ENCODE results near the gene PSMG4. TPM values are rescaled to one million over a fixed set of nuclear protein-coding genes. Genes with fewer than 3 reads are reported as not detected.

PSMG4 gene
- total RNA-seq, 4 donors from 2014 or later, result 10.1 to 22.7 (median 16.7) TPM

GRCh38 chr6:3267162-3267561, 8.4 kb downstream of the PSMG4 start:
- Histone ChIP-seq H3K36me3 (peaks cover 0 to 3% (median 2%) of the 10 kb centered on the region in 4 donors), H3K4me3 (no peak overlapping the region), H3K9me3 (no peaks in the 10 kb centered on the region), H3K4me1 (peaks cover 0 to 7% (median 3%) of the 10 kb centered on the region in 4 donors), H3K27me3 (no peaks in the 10 kb centered on the region), H3K27ac (peak overlapping the region in 1 of 4 donors; percentile 3)
- 64 to 83% methylated on average over 2 to 5 of the region's 5 CpGs for WGBS, 2 donors (ENCODE audit: low coverage in 1 of 2)
- in situ Hi-C loops (cut with MboI; ENCODE audit: low pct_ligation_motif_present in 1 of 4, low pct_unique_long_range_greater_than_20kb in 1 of 4, low sequenced_read_pairs in 3 of 4), result no loop called here
- DNase-seq, result no peak
- intact Hi-C loops (cut with DNase I; ENCODE audit: low total_unique reads), result no loop called here
- TF ChIP-seq EP300 (IDR thresholded peaks at IDR 0.05; ENCODE audit: low read depth), result no peak
- no peak for TF ChIP-seq POLR2AphosphoS5 (IDR thresholded peaks at IDR 0.05)

- Histone ChIP-seq H3K4me1 (peaks cover 0 to 6% (median 2%) of the 10 kb centered on the region in 4 donors), H3K4me3 (no peak overlapping the region), H3K9me3 (no peaks in the 10 kb centered on the region), H3K27me3 (no peaks in the 10 kb centered on the region), H3K36me3 (peaks cover 0 to 6% (median 2%) of the 10 kb centered on the region in 4 donors), H3K27ac (no peak overlapping the region)
- WGBS, 2 donors (ENCODE audit: low coverage in 1 of 2), result 89 to 100% methylated on average over 2 to 11 of the region's 11 CpGs
- in situ Hi-C loops (cut with MboI; ENCODE audit: low pct_ligation_motif_present in 1 of 4, low pct_unique_long_range_greater_than_20kb in 1 of 4, low sequenced_read_pairs in 3 of 4), result no loop called here
- TF ChIP-seq POLR2A (IDR thresholded peaks at IDR 0.05) (no peak), POLR2AphosphoS5 (IDR thresholded peaks at IDR 0.05) (no peak), CTCF (IDR thresholded peaks at IDR 0.05) (no peak), EP300 (IDR thresholded peaks at IDR 0.05; ENCODE audit: low read depth) (no peak)
- intact Hi-C loops (cut with DNase I; ENCODE audit: low total_unique reads), result no loop called here
- no peak for DNase-seq
Observed at GRCh38 chr6:3268680-3269079, 9.9 kb downstream of the PSMG4 start.

- no peak for DNase-seq
- in situ Hi-C loops (cut with MboI; ENCODE audit: low pct_ligation_motif_present in 1 of 4, low pct_unique_long_range_greater_than_20kb in 1 of 4, low sequenced_read_pairs in 3 of 4) (no loop called here), intact Hi-C loops (cut with DNase I; ENCODE audit: low total_unique reads) (no loop called here)
- Histone ChIP-seq H3K9me3 (no peaks in the 10 kb centered on the region), H3K36me3 (peaks cover 0 to 6% (median 0%) of the 10 kb centered on the region in 4 donors), H3K27ac (no peak overlapping the region), H3K27me3 (no peaks in the 10 kb centered on the region), H3K4me3 (no peak overlapping the region), H3K4me1 (peaks cover 0 to 6% (median 2%) of the 10 kb centered on the region in 4 donors)
- TF ChIP-seq POLR2A (IDR thresholded peaks at IDR 0.05), result no peak
- TF ChIP-seq POLR2AphosphoS5 (IDR thresholded peaks at IDR 0.05), result no peak
- no peak for TF ChIP-seq EP300 (IDR thresholded peaks at IDR 0.05; ENCODE audit: low read depth)
- no peak for TF ChIP-seq CTCF (IDR thresholded peaks at IDR 0.05)
- WGBS, 2 donors (ENCODE audit: low coverage in 1 of 2), result 80 to 83% methylated on average over 12 to 27 of the region's 27 CpGs
Observed at GRCh38 chr6:3269281-3269975, 10.7 kb downstream of the PSMG4 start.

DNA sequence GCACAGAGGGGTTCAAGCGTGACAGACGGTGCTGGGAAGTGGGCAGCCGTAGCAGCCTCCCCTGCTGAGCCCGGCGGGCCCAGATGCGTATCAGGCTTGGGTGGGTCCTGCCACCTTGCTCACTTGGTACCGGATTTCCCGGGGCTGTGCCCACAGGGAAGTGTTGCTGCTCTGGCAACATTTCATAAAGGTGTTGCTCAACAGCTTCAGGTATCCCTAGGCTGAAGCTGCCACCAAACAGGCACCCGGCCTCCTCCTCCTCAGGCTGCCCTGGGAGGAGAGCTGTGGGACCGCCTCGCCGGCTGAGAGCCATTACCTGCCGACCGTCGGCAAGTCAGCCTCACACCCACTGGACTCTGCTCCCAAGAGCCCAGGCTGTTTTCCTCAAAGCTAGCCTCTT, 11.5 kb downstream of the PSMG4 start:
- intact Hi-C loops (cut with DNase I; ENCODE audit: low total_unique reads), result no loop called here
- H3K4me3 ChIP-seq, result no peak overlapping the region

More for the DNA sequence above, 11.5 kb downstream of the PSMG4 start:
- peak; percentile 71 for DNase-seq
- in situ Hi-C loops (cut with MboI; ENCODE audit: low pct_ligation_motif_present in 1 of 4, low pct_unique_long_range_greater_than_20kb in 1 of 4, low sequenced_read_pairs in 3 of 4), result no loop called here
- Histone ChIP-seq H3K27me3 (no peaks in the 10 kb centered on the region), H3K36me3 (peaks cover 0 to 6% (median 0%) of the 10 kb centered on the region in 4 donors), H3K9me3 (no peaks in the 10 kb centered on the region), H3K27ac (peak overlapping the region in 2 of 4 donors; percentile 23 to 30), H3K4me1 (peaks cover 0 to 6% (median 2%) of the 10 kb centered on the region in 4 donors)
- TF ChIP-seq POLR2A (IDR thresholded peaks at IDR 0.05) (no peak), CTCF (IDR thresholded peaks at IDR 0.05) (no peak), POLR2AphosphoS5 (IDR thresholded peaks at IDR 0.05) (peak in 2 of 3 donors; percentile 11 to 21)
- WGBS, 2 donors (ENCODE audit: low coverage in 1 of 2), result 29 to 56% methylated on average over 8 to 15 of the region's 15 CpGs

All from transverse colon (tissue), 4 donors.